Activated CD8-positive, alpha-beta memory T cell treated with anti-CD3 and anti-CD28 coated beads, Interleukin-2, amount 10 ng/mL, durations not matched to agents 7 days and 5 days (primary cell): ENCODE results near the gene USP17L5. TPM values are rescaled to one million over a fixed set of nuclear protein-coding genes. Genes with fewer than 3 reads are reported as not detected.
A peak's percentile ranks its signal among the peaks of the same experiment; 100 is the strongest.
"Not testable (repeated sequence)": the region's sequence is repeated elsewhere in the genome, so short reads cannot be mapped to it uniquely, and the experiment has no call there.

ENCODE experiments used
- ATAC-seq: fragments of 150-1000 bp; cut with Tn5 transposase; one replicate; pipeline ENCODE4 v1.10.0; 2021; ENCODE audit warnings: moderate library complexity
- CTCF ChIA-PET: fragments of 350-600 bp; sonication (Branson Sonifier 250); formaldehyde crosslinking; loops from one replicate; lab custom pipeline; 2021; ENCODE audit warnings: antibody characterized with exemption; lab: Charles Lee
- DNase-seq: peaks from one replicate; pipeline ENCODE4 v3.0.0-alpha.2; 2020
- H3K27ac Mint-ChIP-seq: one replicate; pipeline ENCODE4 v1.8.0; 2021; ENCODE audit warnings: mild to moderate bottlenecking, mixed read lengths
- H3K27me3 Mint-ChIP-seq: one replicate; pipeline ENCODE4 v1.8.0; 2021; ENCODE audit warnings: mixed read lengths
- H3K36me3 Mint-ChIP-seq: one replicate; pipeline ENCODE4 v1.8.0; 2021; ENCODE audit warnings: mild to moderate bottlenecking, mixed read lengths
- H3K4me1 Mint-ChIP-seq: one replicate; pipeline ENCODE4 v1.8.0; 2021; ENCODE audit warnings: mixed read lengths
- H3K4me3 Mint-ChIP-seq: one replicate; pipeline ENCODE4 v1.8.0; 2021; ENCODE audit warnings: mild to moderate bottlenecking, moderate library complexity, mixed read lengths
- H3K9me3 Mint-ChIP-seq: one replicate; pipeline ENCODE4 v1.8.0; 2022; ENCODE audit warnings: low read depth, mixed read lengths
- total RNA-seq, 2 experiments: library from RNA; stranded (reverse); gene quantifications; one replicate each; pipeline ENCODE4 v1.2.3, GENCODE V29; 2021

Gene USP17L5
- total RNA-seq = not detected

DNA sequence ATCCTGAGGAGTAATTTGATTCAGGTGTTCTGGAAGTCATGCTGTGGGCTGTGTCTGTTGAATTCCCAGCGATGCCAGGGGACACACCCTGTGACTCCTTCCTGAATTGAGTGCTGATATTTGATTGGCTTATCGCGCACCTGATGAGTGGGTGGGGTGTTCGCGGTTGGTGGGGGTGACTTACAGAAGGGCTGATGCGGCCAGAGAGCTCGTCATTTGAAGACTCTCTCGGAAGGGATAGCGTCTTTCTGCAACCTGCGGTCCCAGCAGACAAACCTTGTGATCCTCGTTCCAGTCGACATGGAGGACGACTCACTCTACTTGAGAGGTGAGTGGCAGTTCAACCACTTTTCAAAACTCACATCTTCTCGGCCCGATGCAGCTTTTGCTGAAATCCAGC is at the start of gene USP17L5:
USP17L5 (plus strand) TSS at position 301 of the 400 bp plus-strand sequence; CDS start at position 301, 0 bp downstream.
- H3K36me3 Mint-ChIP-seq, DNase-seq, H3K9me3 Mint-ChIP-seq, H3K4me1 Mint-ChIP-seq, H3K27ac Mint-ChIP-seq, H3K4me3 Mint-ChIP-seq, CTCF ChIA-PET, H3K27me3 Mint-ChIP-seq, ATAC-seq: not testable (repeated sequence)

GRCh38 chr4:9324191-9324590 is 15.0 kb upstream of the USP17L5 start:
- CTCF ChIA-PET, H3K9me3 Mint-ChIP-seq: not testable (repeated sequence)

DNA sequence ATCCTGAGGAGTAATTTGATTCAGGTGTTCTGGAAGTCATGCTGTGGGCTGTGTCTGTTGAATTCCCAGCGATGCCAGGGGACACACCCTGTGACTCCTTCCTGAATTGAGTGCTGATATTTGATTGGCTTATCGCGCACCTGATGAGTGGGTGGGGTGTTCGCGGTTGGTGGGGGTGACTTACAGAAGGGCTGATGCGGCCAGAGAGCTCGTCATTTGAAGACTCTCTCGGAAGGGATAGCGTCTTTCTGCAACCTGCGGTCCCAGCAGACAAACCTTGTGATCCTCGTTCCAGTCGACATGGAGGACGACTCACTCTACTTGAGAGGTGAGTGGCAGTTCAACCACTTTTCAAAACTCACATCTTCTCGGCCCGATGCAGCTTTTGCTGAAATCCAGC is 14.3 kb upstream of the USP17L5 start, which contains the start of gene USP17L24:
USP17L24 (plus strand) TSS at position 301 of the 400 bp plus-strand sequence; CDS start at position 301, 0 bp downstream.
- H3K36me3 Mint-ChIP-seq, ATAC-seq, DNase-seq, H3K9me3 Mint-ChIP-seq, H3K4me1 Mint-ChIP-seq, H3K27ac Mint-ChIP-seq, CTCF ChIA-PET, H3K27me3 Mint-ChIP-seq, H3K4me3 Mint-ChIP-seq: not testable (repeated sequence)

More at GRCh38 chr4:9324191-9324590, 15.0 kb upstream of the USP17L5 start:
- H3K27ac Mint-ChIP-seq, H3K36me3 Mint-ChIP-seq, H3K27me3 Mint-ChIP-seq, ATAC-seq, DNase-seq, H3K4me1 Mint-ChIP-seq, H3K4me3 Mint-ChIP-seq: not testable (repeated sequence)

DNA sequence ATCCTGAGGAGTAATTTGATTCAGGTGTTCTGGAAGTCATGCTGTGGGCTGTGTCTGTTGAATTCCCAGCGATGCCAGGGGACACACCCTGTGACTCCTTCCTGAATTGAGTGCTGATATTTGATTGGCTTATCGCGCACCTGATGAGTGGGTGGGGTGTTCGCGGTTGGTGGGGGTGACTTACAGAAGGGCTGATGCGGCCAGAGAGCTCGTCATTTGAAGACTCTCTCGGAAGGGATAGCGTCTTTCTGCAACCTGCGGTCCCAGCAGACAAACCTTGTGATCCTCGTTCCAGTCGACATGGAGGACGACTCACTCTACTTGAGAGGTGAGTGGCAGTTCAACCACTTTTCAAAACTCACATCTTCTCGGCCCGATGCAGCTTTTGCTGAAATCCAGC is 9.6 kb upstream of the USP17L5 start, which contains the start of gene USP17L25:
USP17L25 (plus strand) TSS at position 301 of the 400 bp plus-strand sequence; CDS start at position 301, 0 bp downstream.
- H3K4me1 Mint-ChIP-seq, ATAC-seq, H3K36me3 Mint-ChIP-seq, H3K4me3 Mint-ChIP-seq, H3K27ac Mint-ChIP-seq, DNase-seq, H3K27me3 Mint-ChIP-seq, CTCF ChIA-PET, H3K9me3 Mint-ChIP-seq: not testable (repeated sequence)

GRCh38 chr4:9334358-9334757 is 4.8 kb upstream of the USP17L5 start, which contains the start of gene USP17L26:
USP17L26 (plus strand) TSS chr4:9334658; CDS start chr4:9334658, 0 bp downstream.
- H3K9me3 Mint-ChIP-seq, H3K4me3 Mint-ChIP-seq, H3K4me1 Mint-ChIP-seq, H3K36me3 Mint-ChIP-seq, H3K27ac Mint-ChIP-seq, DNase-seq, CTCF ChIA-PET, ATAC-seq, H3K27me3 Mint-ChIP-seq: not testable (repeated sequence)

DNA sequence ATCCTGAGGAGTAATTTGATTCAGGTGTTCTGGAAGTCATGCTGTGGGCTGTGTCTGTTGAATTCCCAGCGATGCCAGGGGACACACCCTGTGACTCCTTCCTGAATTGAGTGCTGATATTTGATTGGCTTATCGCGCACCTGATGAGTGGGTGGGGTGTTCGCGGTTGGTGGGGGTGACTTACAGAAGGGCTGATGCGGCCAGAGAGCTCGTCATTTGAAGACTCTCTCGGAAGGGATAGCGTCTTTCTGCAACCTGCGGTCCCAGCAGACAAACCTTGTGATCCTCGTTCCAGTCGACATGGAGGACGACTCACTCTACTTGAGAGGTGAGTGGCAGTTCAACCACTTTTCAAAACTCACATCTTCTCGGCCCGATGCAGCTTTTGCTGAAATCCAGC is 4.6 kb downstream of the USP17L5 start, which contains the start of gene USP17L27:
USP17L27 (plus strand) TSS at position 301 of the 400 bp plus-strand sequence; CDS start at position 301, 0 bp downstream.
- H3K4me3 Mint-ChIP-seq, H3K9me3 Mint-ChIP-seq, CTCF ChIA-PET, H3K36me3 Mint-ChIP-seq, H3K27me3 Mint-ChIP-seq, ATAC-seq, H3K27ac Mint-ChIP-seq, DNase-seq, H3K4me1 Mint-ChIP-seq: not testable (repeated sequence)

- H3K4me3 Mint-ChIP-seq, CTCF ChIA-PET, H3K27ac Mint-ChIP-seq, H3K9me3 Mint-ChIP-seq, H3K4me1 Mint-ChIP-seq, H3K27me3 Mint-ChIP-seq, H3K36me3 Mint-ChIP-seq, ATAC-seq, DNase-seq: not testable (repeated sequence)
These were observed 9.4 kb downstream of the USP17L5 start, which contains the start of gene USP17L28 for GRCh38 chr4:9348593-9348992. USP17L28 (plus strand) TSS chr4:9348893; CDS start chr4:9348893, 0 bp downstream.

GRCh38 chr4:9350866-9351265 is 11.7 kb downstream of the USP17L5 start:
- H3K27ac Mint-ChIP-seq, ATAC-seq: not testable (repeated sequence)

DNA sequence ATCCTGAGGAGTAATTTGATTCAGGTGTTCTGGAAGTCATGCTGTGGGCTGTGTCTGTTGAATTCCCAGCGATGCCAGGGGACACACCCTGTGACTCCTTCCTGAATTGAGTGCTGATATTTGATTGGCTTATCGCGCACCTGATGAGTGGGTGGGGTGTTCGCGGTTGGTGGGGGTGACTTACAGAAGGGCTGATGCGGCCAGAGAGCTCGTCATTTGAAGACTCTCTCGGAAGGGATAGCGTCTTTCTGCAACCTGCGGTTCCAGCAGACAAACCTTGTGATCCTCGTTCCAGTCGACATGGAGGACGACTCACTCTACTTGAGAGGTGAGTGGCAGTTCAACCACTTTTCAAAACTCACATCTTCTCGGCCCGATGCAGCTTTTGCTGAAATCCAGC is 14.1 kb downstream of the USP17L5 start, which contains the start of gene USP17L29:
USP17L29 (plus strand) TSS at position 301 of the 400 bp plus-strand sequence; CDS start at position 301, 0 bp downstream.
- H3K27ac Mint-ChIP-seq, ATAC-seq, DNase-seq: not testable (repeated sequence)

More at GRCh38 chr4:9350866-9351265, 11.7 kb downstream of the USP17L5 start:
- H3K27me3 Mint-ChIP-seq, H3K36me3 Mint-ChIP-seq, H3K4me3 Mint-ChIP-seq, CTCF ChIA-PET, DNase-seq, H3K4me1 Mint-ChIP-seq, H3K9me3 Mint-ChIP-seq: not testable (repeated sequence)

GRCh38 chr4:9362829-9363228 is 23.6 kb downstream of the USP17L5 start, which contains the start of gene USP17L30:
USP17L30 (plus strand) TSS chr4:9363129; CDS start chr4:9363129, 0 bp downstream.
- H3K4me3 Mint-ChIP-seq, H3K9me3 Mint-ChIP-seq, DNase-seq, H3K4me1 Mint-ChIP-seq, ATAC-seq, CTCF ChIA-PET, H3K36me3 Mint-ChIP-seq, H3K27ac Mint-ChIP-seq, H3K27me3 Mint-ChIP-seq: not testable (repeated sequence)

More for the DNA sequence above, 14.1 kb downstream of the USP17L5 start, which contains the start of gene USP17L29:
- H3K4me3 Mint-ChIP-seq, H3K9me3 Mint-ChIP-seq, H3K36me3 Mint-ChIP-seq, H3K4me1 Mint-ChIP-seq, H3K27me3 Mint-ChIP-seq, CTCF ChIA-PET: not testable (repeated sequence)

DNA sequence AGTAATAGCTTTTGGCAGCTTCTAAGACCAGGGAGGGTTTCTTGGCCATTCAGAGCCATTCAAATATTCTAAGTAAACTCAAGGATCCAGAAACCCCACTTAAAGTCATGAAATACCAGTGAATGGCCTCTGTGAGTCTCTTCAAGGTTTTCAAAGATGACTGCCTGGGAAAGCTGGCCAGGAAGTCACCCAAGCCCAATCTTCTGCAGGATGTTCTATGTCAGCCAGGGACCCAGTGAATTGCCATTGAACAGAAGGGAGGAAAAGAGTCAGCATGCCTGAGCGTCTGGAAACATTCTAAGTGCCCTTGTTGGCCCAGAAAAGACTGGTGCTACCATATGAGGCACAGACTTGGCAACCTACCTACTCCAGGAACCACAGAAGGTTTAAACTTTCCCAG is 40.7 kb downstream of the USP17L5 start:
- H3K4me3 Mint-ChIP-seq, H3K4me1 Mint-ChIP-seq, CTCF ChIA-PET, H3K27me3 Mint-ChIP-seq, DNase-seq, H3K27ac Mint-ChIP-seq, H3K9me3 Mint-ChIP-seq, H3K36me3 Mint-ChIP-seq, ATAC-seq: not testable (repeated sequence)

GRCh38 chr4:9381012-9381534 is 41.9 kb downstream of the USP17L5 start:
- H3K4me3 Mint-ChIP-seq, H3K27ac Mint-ChIP-seq, ATAC-seq, CTCF ChIA-PET, H3K36me3 Mint-ChIP-seq, H3K4me1 Mint-ChIP-seq, H3K9me3 Mint-ChIP-seq, H3K27me3 Mint-ChIP-seq: not testable (repeated sequence)
- DNase-seq = peak; percentile 52

DNA sequence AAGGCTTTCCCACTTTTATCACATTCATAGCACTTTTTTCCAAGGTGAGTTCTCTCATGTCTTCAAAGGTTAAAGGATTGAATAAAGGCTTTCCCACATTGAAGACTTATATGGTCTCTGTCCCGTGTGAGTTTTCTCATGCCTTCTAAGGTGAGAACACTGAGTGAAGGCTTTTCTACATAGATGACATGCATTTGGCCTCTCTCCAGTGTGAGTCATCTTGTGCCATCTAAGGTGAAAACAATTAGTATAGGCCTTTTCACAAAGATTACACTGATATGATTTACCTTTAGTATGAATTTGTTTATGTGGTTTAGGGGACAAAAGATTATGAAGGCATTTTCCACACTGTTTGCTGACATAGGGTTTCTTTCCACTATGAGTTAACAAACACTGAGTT is 44.9 kb downstream of the USP17L5 start:
- DNase-seq (no peak), ATAC-seq (no peak)
- CTCF ChIA-PET = no interaction called here
- no peaks in the 10 kb centered on the region for H3K4me1 Mint-ChIP-seq
- no peaks in the 10 kb centered on the region for H3K9me3 Mint-ChIP-seq
- no peak overlapping the region for H3K27ac Mint-ChIP-seq
- no peaks in the 10 kb centered on the region for H3K36me3 Mint-ChIP-seq
- peaks cover 3% of the 10 kb centered on the region for H3K27me3 Mint-ChIP-seq
- H3K4me3 Mint-ChIP-seq = no peak overlapping the region

DNA sequence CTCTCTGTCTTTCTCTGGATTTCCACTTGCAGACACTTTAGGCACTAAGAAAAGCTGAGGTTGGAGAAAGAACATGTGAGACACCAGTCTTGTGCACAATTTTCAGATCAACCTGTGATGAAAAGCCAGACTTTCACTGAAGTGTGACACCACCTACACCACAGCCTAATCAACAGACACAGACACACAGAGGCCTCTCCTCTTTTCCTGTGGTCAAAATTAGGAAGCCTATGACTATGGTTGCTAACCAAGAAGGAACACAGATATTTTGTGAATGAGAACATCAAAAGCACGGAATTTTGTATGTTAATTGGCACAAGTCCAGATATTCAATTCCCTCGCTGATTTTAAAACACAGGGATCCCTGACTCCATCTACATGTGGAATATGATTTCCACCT is 49.8 kb downstream of the USP17L5 start:
- H3K9me3 Mint-ChIP-seq, H3K4me3 Mint-ChIP-seq, H3K27ac Mint-ChIP-seq, H3K4me1 Mint-ChIP-seq, ATAC-seq, H3K36me3 Mint-ChIP-seq, H3K27me3 Mint-ChIP-seq, DNase-seq, CTCF ChIA-PET: not testable (repeated sequence)
